Middle frontal gyrus (tissue), 1 donor: ENCODE measurements around the gene P2RX3.

ENCODE experiments used
- DNase-seq: peaks from one replicate; pipeline ENCODE4 v3.0.0-alpha.2; 2015; ENCODE audit warnings: low spot score; ENCODE audit errors: extremely low spot score

Gene P2RX3

DNA sequence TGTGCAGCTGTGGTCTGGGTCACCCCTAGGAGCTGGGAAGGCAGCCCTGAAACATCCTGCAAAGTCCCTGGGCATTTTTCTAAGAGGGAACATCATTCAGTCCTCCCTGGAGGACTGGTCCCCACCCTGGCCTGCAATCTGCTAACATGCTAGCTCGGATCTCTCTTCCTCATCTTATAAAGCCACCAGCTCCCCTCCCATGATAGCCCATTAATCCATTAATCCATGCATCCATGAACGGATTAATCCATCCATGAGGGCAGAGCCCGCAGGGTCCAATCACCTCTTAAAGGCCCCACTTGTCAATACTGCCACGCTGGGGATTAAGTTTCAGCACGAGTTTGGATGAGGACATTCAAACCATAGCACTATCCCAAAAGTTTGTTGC lies 30.7 kb downstream of the P2RX3 start:
- DNase-seq = no peak

- DNase-seq = no peak
These were observed 32.1 kb downstream of the P2RX3 start for GRCh38 chr11:57370251-57370650.

GRCh38 chr11:57370941-57371340 lies 32.8 kb downstream of the P2RX3 start:
- DNase-seq = no peak

DNA sequence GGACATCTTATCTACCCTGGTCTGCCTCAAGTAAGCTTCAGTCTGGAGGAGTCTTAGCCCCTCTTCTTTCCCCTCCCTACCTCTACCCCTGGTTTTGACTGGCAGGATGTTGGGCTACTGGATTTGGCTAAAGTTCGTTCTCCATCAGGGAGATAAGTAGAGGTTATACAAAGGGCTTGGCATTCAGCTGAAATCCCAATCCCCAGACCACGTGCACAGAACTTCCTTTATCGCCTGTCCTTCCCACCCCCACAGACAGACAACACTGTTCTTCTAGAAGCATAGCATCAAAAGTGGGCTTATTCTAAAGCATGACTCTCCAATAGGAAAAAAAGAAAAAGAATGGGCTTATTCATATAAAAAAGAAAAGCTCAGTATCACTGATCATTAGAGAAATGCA lies 35.0 kb downstream of the P2RX3 start:
- DNase-seq = no peak

GRCh38 chr11:57374966-57375365 lies 36.8 kb downstream of the P2RX3 start:
- DNase-seq = no peak

- no peak for DNase-seq
These were observed 37.3 kb downstream of the P2RX3 start for GRCh38 chr11:57375490-57375889.

DNA sequence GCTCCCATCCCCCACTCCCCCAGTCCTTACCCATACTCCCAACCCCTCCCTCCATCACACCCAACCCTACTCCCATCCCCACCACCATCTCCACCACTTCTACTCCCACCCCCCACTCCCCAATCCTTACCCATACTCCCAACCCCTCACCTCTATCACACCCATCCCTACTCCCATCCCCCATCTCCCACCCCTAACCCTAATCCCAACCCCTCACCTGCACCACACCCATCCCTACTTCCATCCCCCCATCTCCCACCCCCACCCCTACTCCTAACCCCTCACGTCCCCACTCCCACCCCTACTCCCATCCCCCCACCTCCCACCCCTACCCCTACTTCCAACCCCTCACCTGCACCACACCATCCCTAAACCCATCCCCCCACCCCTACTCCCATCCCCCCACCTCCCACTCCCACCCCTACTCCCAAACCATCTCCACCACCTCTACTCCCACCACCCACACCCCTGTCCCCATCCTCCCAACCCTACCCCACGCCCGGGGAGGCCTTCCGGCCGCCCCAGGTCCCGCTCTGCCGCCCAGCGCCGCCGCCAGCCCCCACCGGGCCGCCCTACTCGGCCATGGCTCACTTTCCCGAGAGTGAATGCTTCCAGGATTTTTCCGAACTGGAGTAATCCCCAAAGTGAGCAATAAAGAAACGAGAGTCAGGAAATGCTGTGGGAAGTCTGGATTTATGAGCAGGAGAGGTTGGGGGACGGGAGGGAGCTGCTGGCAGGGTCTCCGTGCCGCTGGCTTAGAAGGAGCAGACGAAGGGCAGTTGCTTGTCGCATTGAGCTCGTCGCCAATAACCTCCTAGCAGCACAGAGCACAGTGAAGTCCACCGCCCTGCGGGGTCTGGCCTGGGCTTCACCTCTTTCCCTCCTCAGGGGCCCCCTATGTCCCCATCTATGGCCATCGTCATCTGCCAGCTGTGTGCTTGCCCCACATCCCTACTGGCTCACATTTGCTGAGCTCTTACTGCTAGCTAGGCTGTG lies 38.2 kb downstream of the P2RX3 start:
- no peak for DNase-seq

GRCh38 chr11:57377107-57377506 lies 39.0 kb downstream of the P2RX3 start:
- DNase-seq = no peak

DNA sequence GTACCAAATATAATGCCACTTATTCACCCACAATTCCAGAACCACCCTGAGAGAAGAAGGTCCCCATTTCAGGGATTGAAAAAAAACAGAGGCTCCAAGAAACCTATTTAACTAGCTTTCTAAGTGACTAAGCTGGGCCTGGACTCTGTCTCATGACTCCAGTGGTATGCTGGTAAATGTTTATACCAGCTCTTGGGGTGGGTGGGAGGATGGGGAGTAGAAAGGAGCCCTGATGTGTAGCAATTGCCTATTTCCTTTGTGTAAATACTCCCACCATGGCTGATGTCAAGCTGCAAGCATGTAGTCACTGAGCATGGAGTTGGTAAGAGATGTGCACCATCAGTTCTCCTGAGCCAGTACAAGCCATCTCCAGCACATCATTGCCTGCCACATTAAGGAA lies 40.0 kb downstream of the P2RX3 start:
- DNase-seq = no peak

DNA sequence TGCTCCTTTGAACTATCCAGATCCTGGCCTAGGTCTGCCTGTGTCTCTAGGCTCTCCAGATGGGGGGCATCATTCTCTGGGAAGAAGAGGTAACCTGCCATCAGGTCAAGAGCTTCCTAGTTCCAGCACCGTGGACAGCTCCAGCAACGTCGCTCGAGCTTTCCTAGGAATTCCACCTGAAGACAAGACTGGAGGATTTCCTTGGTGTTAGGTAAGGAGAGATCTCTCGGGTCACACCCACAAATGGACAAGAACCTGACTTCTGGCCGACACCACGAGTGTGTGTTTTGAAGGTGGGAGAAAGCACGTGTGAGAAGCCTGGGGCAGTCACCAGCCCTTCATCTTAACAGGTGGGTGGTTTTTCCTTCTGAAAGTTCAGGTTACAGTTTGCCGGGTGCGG lies 41.6 kb downstream of the P2RX3 start:
- DNase-seq = no peak

GRCh38 chr11:57380975-57381374 lies 42.8 kb downstream of the P2RX3 start, which contains the start of gene PRG3:
Gene PRG3 (minus strand): TSS chr11:57381150. CDS start chr11:57380708, 442 bp downstream.
- no peak for DNase-seq

DNA sequence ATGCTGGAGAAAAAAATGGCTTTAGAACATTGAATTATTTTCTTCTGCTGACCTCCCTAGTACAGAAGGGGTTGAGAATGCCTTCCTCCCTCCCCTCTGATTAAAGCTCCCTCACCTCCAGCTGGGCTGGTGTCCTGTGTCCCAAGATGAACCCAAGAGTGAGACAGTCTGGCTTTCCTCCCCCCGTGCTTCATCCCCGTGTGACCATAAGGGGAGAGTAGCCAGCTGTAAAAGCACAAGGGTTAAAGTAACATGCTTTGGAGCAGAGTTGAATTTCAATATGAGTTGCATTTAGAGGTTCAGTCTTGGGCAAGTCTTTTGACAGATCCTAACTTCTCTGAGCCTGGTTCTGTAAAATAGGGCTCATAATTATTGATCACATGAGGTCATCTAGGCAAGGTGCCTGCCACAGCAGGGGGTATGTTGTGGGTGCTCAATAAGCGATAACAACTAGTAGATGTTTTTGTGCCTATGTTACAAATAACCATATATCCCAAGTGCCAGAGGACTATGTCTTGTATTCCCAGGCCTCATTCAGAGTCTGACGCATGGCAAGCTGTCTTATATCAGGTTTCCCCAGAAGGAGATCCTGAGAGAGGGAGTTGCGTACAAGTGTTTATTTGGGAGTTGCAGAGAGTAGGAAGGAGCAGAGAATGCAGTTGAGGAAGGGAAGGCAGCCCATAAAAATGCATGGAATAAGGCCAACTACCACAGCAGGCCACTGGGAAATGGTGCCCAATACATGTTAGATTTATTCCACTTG lies 48.2 kb downstream of the P2RX3 start:
- no peak for DNase-seq

DNA sequence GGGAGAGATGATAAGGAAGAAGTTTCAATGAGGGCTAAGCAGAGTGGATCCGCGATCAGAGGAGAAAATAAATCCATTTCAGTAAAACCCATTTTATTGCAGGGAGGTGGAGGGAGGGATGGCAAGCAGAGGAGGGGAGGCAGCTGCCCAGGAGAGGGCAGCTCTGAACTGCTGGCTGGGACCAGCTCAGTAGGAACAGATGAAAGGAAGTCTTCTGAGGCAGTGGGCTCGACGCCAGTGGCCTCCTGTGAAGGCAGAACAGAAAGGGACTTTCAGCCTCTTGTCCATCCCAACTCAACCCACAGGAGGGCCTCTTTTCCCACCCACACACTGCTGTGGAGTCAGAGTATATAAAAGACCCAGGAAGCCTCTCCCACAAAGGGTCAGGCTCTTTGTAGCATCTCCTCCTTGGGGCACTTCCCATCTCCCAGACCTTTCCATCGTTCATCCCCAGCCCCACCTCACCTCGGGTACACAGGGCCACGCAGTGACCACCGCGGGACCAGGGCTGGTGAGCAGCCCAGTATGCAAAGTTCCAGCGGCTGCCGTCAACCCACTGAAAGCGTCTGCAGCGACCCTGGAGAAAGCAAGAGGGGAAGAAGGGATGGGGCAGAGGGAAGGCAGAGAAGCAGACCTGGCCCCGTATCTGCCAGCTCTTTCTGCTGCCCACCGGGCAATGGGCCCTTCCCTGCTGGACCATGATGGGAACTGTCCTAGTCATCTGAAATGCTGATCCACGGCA lies 49.3 kb downstream of the P2RX3 start:
- DNase-seq = no peak

GRCh38 chr11:57390535-57390934 lies 52.4 kb downstream of the P2RX3 start, which contains the start of gene PRG2:
Gene PRG2 (minus strand): TSS chr11:57390650. CDS start chr11:57389944, 706 bp downstream.
- DNase-seq = no peak

GRCh38 chr11:57391111-57391510 lies 53.0 kb downstream of the P2RX3 start:
- no peak for DNase-seq

DNA sequence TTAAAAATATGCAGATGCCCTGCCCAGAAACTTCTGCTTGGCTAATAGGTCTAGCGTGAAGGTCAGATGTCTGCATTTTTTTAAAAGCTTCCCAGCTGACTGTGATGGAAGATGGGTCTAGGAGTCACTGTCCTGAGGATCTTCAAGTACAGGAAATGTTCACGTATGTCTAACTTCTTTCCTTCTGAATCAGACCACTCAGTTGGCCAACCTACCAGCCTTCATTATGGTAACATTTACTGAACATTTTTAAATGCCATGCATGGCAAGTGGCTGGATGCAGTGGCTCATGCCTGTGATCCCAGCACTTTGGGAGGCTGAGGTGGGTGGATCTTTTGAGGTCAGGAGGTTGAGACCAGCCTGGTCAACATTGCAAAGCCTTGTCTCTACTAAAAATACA lies 53.4 kb downstream of the P2RX3 start:
- DNase-seq = no peak

- DNase-seq = no peak
These were observed 54.1 kb downstream of the P2RX3 start for GRCh38 chr11:57392066-57392762.

- no peak for DNase-seq
These were observed 54.6 kb downstream of the P2RX3 start for GRCh38 chr11:57392763-57393105.

DNA sequence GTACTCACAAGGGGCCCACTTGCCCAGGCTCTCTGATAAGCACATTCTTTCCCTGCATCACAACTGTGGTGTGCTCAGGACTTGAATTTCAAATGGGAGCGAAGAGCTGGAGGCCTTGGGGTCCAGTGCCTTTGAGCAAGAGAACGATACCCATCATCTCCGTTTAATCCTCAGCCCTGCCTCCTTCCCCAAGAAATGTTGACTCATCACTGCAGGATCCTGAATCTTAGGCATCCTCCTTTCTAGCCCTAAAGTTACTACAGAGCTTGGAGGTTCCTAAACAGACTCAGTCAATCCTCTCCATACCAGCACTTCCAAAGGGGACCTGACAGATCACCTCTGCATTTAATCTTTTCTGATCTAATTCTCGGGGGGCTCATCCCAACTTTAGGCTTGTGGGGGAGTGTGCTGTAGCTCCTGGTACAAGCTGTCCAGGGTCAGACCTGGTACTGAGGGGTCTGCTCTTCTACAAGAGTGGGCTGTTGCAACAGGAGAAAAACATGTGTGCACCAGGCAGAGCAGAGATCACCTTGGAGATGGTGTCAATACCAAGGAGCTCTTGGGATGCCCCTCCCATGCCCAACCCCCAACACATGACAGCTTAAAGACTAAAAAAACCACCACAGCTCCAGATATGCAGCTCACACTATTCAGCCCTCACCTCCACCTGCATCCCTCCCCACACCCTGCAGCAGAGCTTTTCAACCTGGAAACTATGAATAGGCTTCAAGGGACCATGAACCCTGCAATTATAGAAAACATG lies 56.2 kb downstream of the P2RX3 start:
- DNase-seq = no peak

DNA sequence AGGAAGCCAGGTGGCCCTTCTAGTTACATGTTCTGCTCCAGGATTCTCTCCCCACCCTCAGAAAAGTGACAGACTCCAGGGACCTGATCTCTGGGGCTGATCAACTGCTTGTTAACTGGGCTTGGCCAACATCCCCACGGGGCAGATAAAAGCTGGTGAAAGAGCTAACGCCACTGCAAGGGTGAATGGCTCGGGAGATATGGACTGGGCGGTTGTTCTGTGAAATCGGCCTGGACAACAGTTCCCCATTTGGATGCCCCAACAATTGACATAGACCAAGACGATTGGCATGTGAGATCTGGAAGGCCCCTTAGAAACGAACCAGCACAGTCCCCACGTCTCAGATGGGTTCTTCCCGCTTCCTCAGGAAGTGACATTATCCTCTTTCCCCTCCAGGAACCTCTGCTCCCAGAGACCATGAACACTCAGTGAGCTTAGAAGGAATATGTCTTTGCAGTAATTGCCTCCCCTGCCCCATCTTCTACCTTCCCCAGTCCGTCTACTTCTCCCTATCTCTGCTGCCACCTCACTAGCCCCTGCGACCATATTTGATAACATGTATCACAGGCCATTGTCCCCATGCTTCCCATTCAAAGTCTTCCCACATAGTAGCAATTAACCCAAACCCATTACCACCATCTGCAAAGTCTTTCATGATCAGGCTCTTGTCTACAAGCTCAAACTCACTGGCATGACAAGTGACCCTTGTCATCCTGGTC lies 57.9 kb downstream of the P2RX3 start:
- DNase-seq = no peak
